Tibial nerve (tissue), 4 donors: ENCODE data around the gene KCP. TPM values are rescaled to one million over a fixed set of nuclear protein-coding genes. Genes with fewer than 3 reads are reported as not detected.

Source experiments
- DNase-seq, 2 donors: peaks; one replicate each; pipeline ENCODE4 v3.0.0-alpha.2; 2019; ENCODE audit warnings: low spot score in 2 of 2
- H3K27ac ChIP-seq, 4 donors: fragments of 200-600 bp; sonication (generic) in 3 of 4; one replicate each; pipeline ENCODE4 v1.5.1; 2017 to 2019; ENCODE audit warnings: mild to moderate bottlenecking in 1 of 4
- H3K27me3 ChIP-seq, 2 donors: fragments of 200-600 bp; sonication (generic) in 1 of 2; one replicate each; pipeline versions ENCODE4 v1.5.1 to v1.6.0; 2017 to 2019
- H3K36me3 ChIP-seq, 3 donors: fragments of 200-600 bp; sonication (generic); one replicate each; pipeline ENCODE4 v1.5.1; 2018 to 2019
- H3K4me1 ChIP-seq, 4 donors: fragments of 200-600 bp; sonication (generic) in 3 of 4; one replicate each; pipeline ENCODE4 v1.5.1; 2017 to 2019
- H3K4me3 ChIP-seq, 4 donors: fragments of 200-600 bp; sonication (generic) in 3 of 4; one replicate each; pipeline ENCODE4 v1.5.1; 2017 to 2019; ENCODE audit warnings: mild to moderate bottlenecking in 1 of 4, moderate library complexity in 1 of 4
- H3K9me3 ChIP-seq, 4 donors: fragments of 200-600 bp; sonication (generic) in 3 of 4; one replicate each; pipeline ENCODE4 v1.5.1; 2017 to 2019
- EP300 ChIP-seq, 2 donors: sonication (generic); formaldehyde crosslinking; IDR thresholded peaks; one replicate each; pipeline ENCODE4 v1.6.1; 2017; ENCODE audit warnings: antibody characterized with exemption in 2 of 2, mild to moderate bottlenecking in 1 of 2
- POLR2A ChIP-seq, 2 donors: fragments of 450-650 bp; IDR thresholded peaks; one replicate each; pipeline ENCODE4 v1.6.1; 2017; ENCODE audit warnings: antibody characterized with exemption in 2 of 2, mild to moderate bottlenecking in 2 of 2, moderate library complexity in 2 of 2
- WGBS, 2 donors: methylation state at CpG; one replicate each; pipeline ENCODE4 v1.1.5; 2018; 5-methylcytosine and 5-hydroxymethylcytosine counted together
- total RNA-seq, 4 donors: library from RNA; depleted of rRNA; stranded (reverse); fragments of >200 nt; gene quantifications; one replicate each; pipeline ENCODE4 v1.1.0, GENCODE V29; 2016
- TF ChIP-seq, protein P1 (sequence below), 5 experiments: fragments of 200-600 bp in 3 of 5; fragments of 450-650 bp in 2 of 5; sonication (generic) in 3 of 5; IDR thresholded peaks; one replicate each; pipeline ENCODE4 v1.5.1; 2016 to 2019; ENCODE audit warnings: antibody characterized with exemption in 5 of 5, mild to moderate bottlenecking in 3 of 5, moderate library complexity in 2 of 5

Gene KCP
- total RNA-seq, 4 donors from 2014 or later: 0.21 to 0.90 (median 0.40) TPM

- H3K27ac ChIP-seq: no peak overlapping the region
- DNase-seq: no peak
- H3K4me3 ChIP-seq: no peak overlapping the region
- H3K9me3 ChIP-seq: no peaks in the 10 kb centered on the region
- no peaks in the 10 kb centered on the region for H3K36me3 ChIP-seq
- TF ChIP-seq EP300 (IDR thresholded peaks at IDR 0.05): no peak
- no peak for TF ChIP-seq POLR2A (IDR thresholded peaks at IDR 0.05)
- TF ChIP-seq, protein P1, sequence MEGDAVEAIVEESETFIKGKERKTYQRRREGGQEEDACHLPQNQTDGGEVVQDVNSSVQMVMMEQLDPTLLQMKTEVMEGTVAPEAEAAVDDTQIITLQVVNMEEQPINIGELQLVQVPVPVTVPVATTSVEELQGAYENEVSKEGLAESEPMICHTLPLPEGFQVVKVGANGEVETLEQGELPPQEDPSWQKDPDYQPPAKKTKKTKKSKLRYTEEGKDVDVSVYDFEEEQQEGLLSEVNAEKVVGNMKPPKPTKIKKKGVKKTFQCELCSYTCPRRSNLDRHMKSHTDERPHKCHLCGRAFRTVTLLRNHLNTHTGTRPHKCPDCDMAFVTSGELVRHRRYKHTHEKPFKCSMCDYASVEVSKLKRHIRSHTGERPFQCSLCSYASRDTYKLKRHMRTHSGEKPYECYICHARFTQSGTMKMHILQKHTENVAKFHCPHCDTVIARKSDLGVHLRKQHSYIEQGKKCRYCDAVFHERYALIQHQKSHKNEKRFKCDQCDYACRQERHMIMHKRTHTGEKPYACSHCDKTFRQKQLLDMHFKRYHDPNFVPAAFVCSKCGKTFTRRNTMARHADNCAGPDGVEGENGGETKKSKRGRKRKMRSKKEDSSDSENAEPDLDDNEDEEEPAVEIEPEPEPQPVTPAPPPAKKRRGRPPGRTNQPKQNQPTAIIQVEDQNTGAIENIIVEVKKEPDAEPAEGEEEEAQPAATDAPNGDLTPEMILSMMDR (IDR thresholded peaks at IDR 0.05): no peak
- WGBS, 2 donors: 80 to 86% methylated on average over 18 to 19 of the region's 19 CpGs
- H3K27me3 ChIP-seq: peaks cover 0 to 13% of the 10 kb centered on the region in 2 donors
- peaks cover 0 to 3% (median 0%) of the 10 kb centered on the region in 4 donors for H3K4me1 ChIP-seq
Observed at GRCh38 chr7:128931965-128932861, 21.7 kb upstream of the KCP start.

GRCh38 chr7:128931190-128931798, 20.8 kb upstream of the KCP start:
- TF ChIP-seq POLR2A (IDR thresholded peaks at IDR 0.05) (no peak), EP300 (IDR thresholded peaks at IDR 0.05) (no peak)
- TF ChIP-seq, protein P1 (IDR thresholded peaks at IDR 0.05): no peak
- H3K27ac ChIP-seq: no peak overlapping the region
- no peaks in the 10 kb centered on the region for H3K9me3 ChIP-seq
- H3K27me3 ChIP-seq: peaks cover 0 to 11% of the 10 kb centered on the region in 2 donors
- no peak for DNase-seq
- WGBS, 2 donors: 92 to 93% methylated on average over 16 to 18 of the region's 18 CpGs
- H3K36me3 ChIP-seq: no peaks in the 10 kb centered on the region
- peaks cover 0 to 3% (median 0%) of the 10 kb centered on the region in 4 donors for H3K4me1 ChIP-seq
- H3K4me3 ChIP-seq: no peak overlapping the region

GRCh38 chr7:128928882-128929788, 18.6 kb upstream of the KCP start:
- H3K4me1 ChIP-seq: peaks cover 0 to 3% (median 0%) of the 10 kb centered on the region in 4 donors
- 73 to 76% methylated on average over 13 to 14 of the region's 14 CpGs for WGBS, 2 donors

GRCh38 chr7:128928159-128928813, 17.8 kb upstream of the KCP start:
- WGBS, 2 donors: 92 to 95% methylated on average over 7 to 8 of the region's 8 CpGs
- Histone ChIP-seq H3K27ac (no peak overlapping the region), H3K27me3 (peaks cover 0 to 10% of the 10 kb centered on the region in 2 donors), H3K4me3 (no peak overlapping the region), H3K9me3 (no peaks in the 10 kb centered on the region), H3K36me3 (no peaks in the 10 kb centered on the region), H3K4me1 (no peaks in the 10 kb centered on the region)
- DNase-seq: no peak
- TF ChIP-seq EP300 (IDR thresholded peaks at IDR 0.05): no peak
- TF ChIP-seq POLR2A (IDR thresholded peaks at IDR 0.05): no peak
- TF ChIP-seq, protein P1 (IDR thresholded peaks at IDR 0.05): no peak

More at GRCh38 chr7:128928882-128929788, 18.6 kb upstream of the KCP start:
- no peaks in the 10 kb centered on the region for H3K36me3 ChIP-seq
- H3K9me3 ChIP-seq: no peaks in the 10 kb centered on the region
- H3K27ac ChIP-seq: no peak overlapping the region
- TF ChIP-seq POLR2A (IDR thresholded peaks at IDR 0.05): no peak
- TF ChIP-seq, protein P1 (IDR thresholded peaks at IDR 0.05): no peak
- TF ChIP-seq EP300 (IDR thresholded peaks at IDR 0.05): no peak
- H3K27me3 ChIP-seq: peaks cover 0 to 11% of the 10 kb centered on the region in 2 donors
- no peak for DNase-seq
- no peak overlapping the region for H3K4me3 ChIP-seq
